Upper lobe of left lung (tissue), 6 donors: Measurements from ENCODE around the gene C3orf22. TPM values are rescaled to one million over a fixed set of nuclear protein-coding genes. Genes with fewer than 3 reads are reported as not detected.
"Not testable (repeated sequence)": the region's sequence is repeated elsewhere in the genome, so short reads cannot be mapped to it uniquely, and the experiment has no call there.

Experiments used
- ATAC-seq, 2 donors: fragments of 200-7000 bp; cut with Tn5 transposase; one replicate each; pipeline ENCODE4 v1.9.1; 2022; ENCODE audit warnings: mild to moderate bottlenecking in 2 of 2, moderate library complexity in 2 of 2; ENCODE audit not compliant: low FRiP score in 2 of 2
- DNase-seq, 2 donors: peaks; one replicate each; pipeline ENCODE4 v3.0.0-alpha.2; 2019 to 2020
- H3K27ac ChIP-seq, 4 donors: fragments of 200-600 bp; sonication (generic); one replicate each; pipeline ENCODE4 v1.5.1; 2016 to 2019
- H3K27me3 ChIP-seq, 4 donors: fragments of 200-600 bp; sonication (generic); one replicate each; pipeline ENCODE4 v1.5.1; 2017 to 2019
- H3K36me3 ChIP-seq, 4 donors: fragments of 200-600 bp; sonication (generic); one replicate each; pipeline ENCODE4 v1.5.1; 2016 to 2019
- H3K4me1 ChIP-seq, 4 donors: fragments of 200-600 bp; sonication (generic); one replicate each; pipeline ENCODE4 v1.5.1; 2018 to 2019
- H3K4me3 ChIP-seq, 4 donors: fragments of 200-600 bp; sonication (generic); one replicate each; pipeline ENCODE4 v1.5.1; 2017 to 2019; ENCODE audit warnings: mild to moderate bottlenecking in 2 of 4, moderate library complexity in 1 of 4
- H3K9me3 ChIP-seq, 4 donors: fragments of 200-600 bp; sonication (generic); one replicate each; pipeline ENCODE4 v1.5.1; 2018 to 2019
- EP300 ChIP-seq, 4 donors: sonication (generic); formaldehyde crosslinking; IDR thresholded peaks; one replicate each; pipeline ENCODE4 v1.5.1; 2017; ENCODE audit warnings: antibody characterized with exemption in 4 of 4, control low read depth in 2 of 4
- POLR2A ChIP-seq, 4 donors: fragments of 450-650 bp; IDR thresholded peaks; one replicate each; pipeline ENCODE4 v1.5.1; 2016 to 2017; ENCODE audit warnings: antibody characterized with exemption in 4 of 4, mild to moderate bottlenecking in 2 of 4
- POLR2AphosphoS5 ChIP-seq, 2 donors: sonication (generic); formaldehyde crosslinking; IDR thresholded peaks; one replicate each; pipeline ENCODE4 v1.5.1; 2017; ENCODE audit warnings: antibody characterized with exemption in 2 of 2
- WGBS, 2 donors: methylation state at CpG; one replicate each; pipeline ENCODE4 v1.1.5; 2017 to 2018; 5-methylcytosine and 5-hydroxymethylcytosine counted together
- total RNA-seq, 6 donors: library from RNA; depleted of rRNA in 4 of 6; stranded (reverse); fragments of >200 nt in 4 of 6; gene quantifications; one replicate each; pipeline versions ENCODE4 v1.1.0 to v1.2.1, GENCODE V29; 2016 to 2021
- TF ChIP-seq, protein P1 (sequence below), 6 experiments: fragments of 450-650 bp in 4 of 6; fragments of 200-600 bp in 2 of 6; sonication (generic) in 2 of 6; IDR thresholded peaks; one replicate each; pipeline ENCODE4 v1.5.1; 2016 to 2019; ENCODE audit warnings: antibody characterized with exemption in 6 of 6
- donor health status: DM: no; HTN: no; CAD: no; lungs with moderate emphysema.
- donor health status: DM: no; HTN: yes; CAD: no; lungs with severe emphysema.

The C3orf22 gene
- total RNA-seq, 6 donors from 2014 or later, result not detected

DNA sequence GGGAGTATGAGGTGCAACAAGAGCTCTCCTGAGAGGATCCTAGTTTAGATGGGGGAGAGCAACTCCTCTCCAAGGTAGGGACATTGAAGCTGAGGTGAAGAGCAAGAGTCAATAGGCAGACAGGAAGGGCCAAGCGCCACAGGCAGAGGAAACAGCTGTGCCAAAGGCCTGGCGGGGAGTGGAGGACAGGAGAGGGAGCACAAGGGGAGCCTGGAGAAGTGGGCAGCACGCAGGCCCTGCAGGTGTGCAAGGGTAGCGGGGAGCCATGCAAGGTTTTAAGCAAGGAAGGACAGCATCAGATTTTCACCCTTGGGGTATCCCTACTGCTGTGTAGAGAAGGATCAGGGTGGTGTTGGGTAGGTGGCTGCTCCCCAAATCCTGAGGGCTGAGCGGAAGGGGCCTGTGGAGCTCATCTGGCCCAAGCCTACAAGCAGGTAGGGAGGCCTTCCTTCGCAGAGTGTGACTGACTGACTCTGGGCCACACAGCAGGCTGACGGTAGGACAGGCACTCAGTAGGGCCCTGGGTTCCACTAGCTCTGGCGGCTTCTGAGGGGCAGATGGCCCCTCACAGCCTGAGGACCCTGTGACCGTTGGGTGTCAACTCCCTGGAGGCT lies 21.5 kb downstream of the C3orf22 start:
- Histone ChIP-seq H3K36me3 (no peaks in the 10 kb centered on the region), H3K27me3 (peaks cover 0 to 12% (median 3%) of the 10 kb centered on the region in 4 donors), H3K4me3 (no peak overlapping the region), H3K27ac (no peak overlapping the region), H3K4me1 (peaks cover 0 to 19% (median 8%) of the 10 kb centered on the region in 4 donors), H3K9me3 (no peaks in the 10 kb centered on the region)
- ATAC-seq (peak in 1 of 2 donors; percentile 3), DNase-seq (peak; percentile 8 to 16)
- WGBS, 2 donors, result 60 to 76% methylated on average over 6 to 9 of the region's 9 CpGs
- TF ChIP-seq, protein P1, sequence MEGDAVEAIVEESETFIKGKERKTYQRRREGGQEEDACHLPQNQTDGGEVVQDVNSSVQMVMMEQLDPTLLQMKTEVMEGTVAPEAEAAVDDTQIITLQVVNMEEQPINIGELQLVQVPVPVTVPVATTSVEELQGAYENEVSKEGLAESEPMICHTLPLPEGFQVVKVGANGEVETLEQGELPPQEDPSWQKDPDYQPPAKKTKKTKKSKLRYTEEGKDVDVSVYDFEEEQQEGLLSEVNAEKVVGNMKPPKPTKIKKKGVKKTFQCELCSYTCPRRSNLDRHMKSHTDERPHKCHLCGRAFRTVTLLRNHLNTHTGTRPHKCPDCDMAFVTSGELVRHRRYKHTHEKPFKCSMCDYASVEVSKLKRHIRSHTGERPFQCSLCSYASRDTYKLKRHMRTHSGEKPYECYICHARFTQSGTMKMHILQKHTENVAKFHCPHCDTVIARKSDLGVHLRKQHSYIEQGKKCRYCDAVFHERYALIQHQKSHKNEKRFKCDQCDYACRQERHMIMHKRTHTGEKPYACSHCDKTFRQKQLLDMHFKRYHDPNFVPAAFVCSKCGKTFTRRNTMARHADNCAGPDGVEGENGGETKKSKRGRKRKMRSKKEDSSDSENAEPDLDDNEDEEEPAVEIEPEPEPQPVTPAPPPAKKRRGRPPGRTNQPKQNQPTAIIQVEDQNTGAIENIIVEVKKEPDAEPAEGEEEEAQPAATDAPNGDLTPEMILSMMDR (IDR thresholded peaks at IDR 0.05), result no peak
- TF ChIP-seq POLR2A (IDR thresholded peaks at IDR 0.05), result no peak
- no peak for TF ChIP-seq POLR2AphosphoS5 (IDR thresholded peaks at IDR 0.05)
- no peak for TF ChIP-seq EP300 (IDR thresholded peaks at IDR 0.05)

DNA sequence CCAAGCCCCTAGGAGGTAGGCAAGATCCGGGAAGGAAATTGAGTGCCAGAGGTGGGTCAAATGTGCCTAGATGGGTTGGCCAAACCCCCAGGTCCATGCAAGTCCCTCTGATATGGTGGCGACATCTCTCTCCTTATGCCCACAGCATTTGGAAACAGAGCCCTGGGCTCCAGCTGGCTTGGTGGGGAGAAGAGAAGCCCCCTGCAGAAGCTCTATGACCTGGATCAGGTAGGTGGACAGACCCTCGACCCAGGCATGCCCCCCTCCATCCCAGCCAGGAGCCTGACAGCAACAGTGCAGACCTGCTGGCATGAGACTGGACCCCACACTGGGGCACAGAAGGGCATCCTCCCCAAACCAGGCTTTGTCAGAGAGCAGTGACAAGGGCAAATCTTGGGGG lies 22.6 kb downstream of the C3orf22 start:
- Histone ChIP-seq H3K36me3 (no peaks in the 10 kb centered on the region), H3K27ac (no peak overlapping the region), H3K4me1 (peaks cover 0 to 11% (median 8%) of the 10 kb centered on the region in 4 donors), H3K27me3 (peaks cover 0 to 1% (median 0%) of the 10 kb centered on the region in 4 donors), H3K4me3 (no peak overlapping the region), H3K9me3 (no peaks in the 10 kb centered on the region)
- no peak for ATAC-seq
- TF ChIP-seq, protein P1 (IDR thresholded peaks at IDR 0.05), result no peak
- 81 to 93% methylated on average over 3 of the region's 3 CpGs for WGBS, 2 donors
- DNase-seq, result no peak

GRCh38 chr3:126535636-126536035 lies 23.1 kb downstream of the C3orf22 start:
- Histone ChIP-seq H3K27me3 (no peaks in the 10 kb centered on the region), H3K9me3 (no peaks in the 10 kb centered on the region), H3K36me3 (no peaks in the 10 kb centered on the region), H3K4me1 (peaks cover 0 to 8% (median 3%) of the 10 kb centered on the region in 4 donors), H3K27ac (no peak overlapping the region), H3K4me3 (no peak overlapping the region)
- no peak for ATAC-seq
- DNase-seq, result peak in 1 of 2 donors; percentile 13
- TF ChIP-seq EP300 (IDR thresholded peaks at IDR 0.05) (no peak), POLR2AphosphoS5 (IDR thresholded peaks at IDR 0.05) (no peak), POLR2A (IDR thresholded peaks at IDR 0.05) (no peak)
- TF ChIP-seq, protein P1 (IDR thresholded peaks at IDR 0.05), result no peak

DNA sequence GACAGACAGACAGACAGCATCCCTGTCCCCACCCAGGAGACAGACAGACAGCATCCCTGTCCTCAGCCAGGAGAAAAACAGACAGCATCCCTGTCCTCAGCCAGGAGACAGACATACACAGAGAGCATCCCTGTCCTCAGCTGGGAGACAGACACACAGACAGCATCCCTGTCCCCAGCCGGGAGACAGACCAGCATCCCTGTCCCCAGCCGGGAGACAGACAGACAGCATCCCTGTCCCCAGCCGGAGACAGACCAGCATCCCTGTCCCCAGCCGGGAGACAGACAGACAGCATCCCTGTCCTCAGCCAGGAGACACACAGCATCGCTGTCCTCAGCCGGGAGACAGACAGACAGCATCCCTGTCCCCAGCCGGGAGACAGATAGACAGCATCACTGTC lies 24.0 kb downstream of the C3orf22 start:
- not testable (repeated sequence) for H3K27me3 ChIP-seq, H3K27ac ChIP-seq, ATAC-seq, H3K36me3 ChIP-seq, H3K9me3 ChIP-seq, H3K4me3 ChIP-seq, H3K4me1 ChIP-seq
- WGBS, 2 donors, result 81 to 87% methylated on average over 5 to 6 of the region's 7 CpGs
- peak in 1 of 2 donors; percentile 8 for DNase-seq

- Histone ChIP-seq H3K27me3 (no peaks in the 10 kb centered on the region), H3K4me3 (no peak overlapping the region), H3K27ac (no peak overlapping the region), H3K4me1 (peaks cover 0 to 4% (median under 1%) of the 10 kb centered on the region in 4 donors), H3K9me3 (no peaks in the 10 kb centered on the region), H3K36me3 (no peaks in the 10 kb centered on the region)
- TF ChIP-seq, protein P1 (IDR thresholded peaks at IDR 0.05), result no peak
- no peak for TF ChIP-seq EP300 (IDR thresholded peaks at IDR 0.05)
- no peak for ATAC-seq
- no peak for DNase-seq
These were observed 25.2 kb downstream of the C3orf22 start for GRCh38 chr3:126533506-126533905.
